ENCODE measurements around the gene STAT5B. TPM values are rescaled to one million over a fixed set of nuclear protein-coding genes. Genes with fewer than 3 reads are reported as not detected.

Gene STAT5B
- total RNA-seq, 4 donors from 2014 or later: 52.7 to 105 (median 57.6) TPM

DNA sequence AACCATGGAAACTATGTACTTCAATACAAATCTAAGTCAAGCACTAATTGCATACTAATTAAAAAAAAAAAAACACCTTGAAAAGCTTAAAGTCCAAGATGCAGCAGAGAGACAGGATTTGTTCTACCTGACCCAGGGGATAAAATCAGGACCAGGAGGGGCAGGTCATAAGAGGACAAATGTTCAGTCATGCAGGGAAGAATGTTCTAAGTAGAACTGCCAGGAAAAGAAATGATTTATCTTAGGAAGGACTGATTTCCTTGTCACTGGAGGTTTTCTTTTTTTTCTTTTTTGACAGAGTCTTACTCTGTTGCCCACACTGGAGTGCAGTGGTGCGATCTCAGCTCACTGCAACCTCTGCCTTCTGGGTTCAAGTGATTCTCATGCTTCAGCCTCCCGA, 72.8 kb downstream of the STAT5B start:
- H3K27me3 ChIP-seq: no peaks in the 10 kb centered on the region
- DNase-seq (ENCODE audit: low spot score in 2 of 2): no peak
- no peak overlapping the region for H3K4me3 ChIP-seq
- WGBS: 89% methylated on average over 2 of the region's 2 CpGs
- peaks cover 88% of the 10 kb centered on the region for H3K36me3 ChIP-seq
- TF ChIP-seq POLR2A (IDR thresholded peaks at IDR 0.05): no peak
- no peak for TF ChIP-seq POLR2AphosphoS5 (IDR thresholded peaks at IDR 0.05)
- no peak for TF ChIP-seq EP300 (IDR thresholded peaks at IDR 0.05)
- TF ChIP-seq CTCF (IDR thresholded peaks at IDR 0.05): no peak
- H3K4me1 ChIP-seq: no peaks in the 10 kb centered on the region
- no peaks in the 10 kb centered on the region for H3K9me3 ChIP-seq
- H3K27ac ChIP-seq: no peak overlapping the region

DNA sequence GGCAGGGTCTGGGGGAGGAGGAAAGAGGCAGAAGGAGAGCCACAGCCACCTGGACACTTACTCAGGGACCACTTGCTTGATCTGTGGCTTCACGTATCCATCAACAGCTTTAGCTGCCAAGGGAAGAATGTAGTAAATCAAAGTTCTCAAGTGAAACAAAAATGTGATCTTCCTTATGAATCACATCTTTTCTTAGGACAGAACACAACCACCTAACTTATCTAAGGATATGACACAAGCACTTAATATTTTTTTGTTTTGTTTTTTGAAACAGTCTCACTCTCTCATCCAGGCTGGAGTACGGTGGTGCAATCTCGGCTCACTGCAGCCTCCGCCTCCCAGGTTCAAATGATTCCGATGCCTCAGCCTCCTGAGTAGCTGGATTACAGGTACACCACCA, 73.5 kb downstream of the STAT5B start:
- 94% methylated on average over 5 of the region's 5 CpGs for WGBS
- TF ChIP-seq POLR2A (IDR thresholded peaks at IDR 0.05): no peak
- no peak for TF ChIP-seq CTCF (IDR thresholded peaks at IDR 0.05)
- TF ChIP-seq POLR2AphosphoS5 (IDR thresholded peaks at IDR 0.05): no peak
- TF ChIP-seq EP300 (IDR thresholded peaks at IDR 0.05): no peak
- no peak overlapping the region for H3K27ac ChIP-seq
- H3K36me3 ChIP-seq: peaks cover 81% of the 10 kb centered on the region
- no peaks in the 10 kb centered on the region for H3K9me3 ChIP-seq
- H3K4me1 ChIP-seq: no peaks in the 10 kb centered on the region
- H3K4me3 ChIP-seq: no peak overlapping the region
- no peak for DNase-seq (ENCODE audit: low spot score in 2 of 2)
- no peaks in the 10 kb centered on the region for H3K27me3 ChIP-seq

DNA sequence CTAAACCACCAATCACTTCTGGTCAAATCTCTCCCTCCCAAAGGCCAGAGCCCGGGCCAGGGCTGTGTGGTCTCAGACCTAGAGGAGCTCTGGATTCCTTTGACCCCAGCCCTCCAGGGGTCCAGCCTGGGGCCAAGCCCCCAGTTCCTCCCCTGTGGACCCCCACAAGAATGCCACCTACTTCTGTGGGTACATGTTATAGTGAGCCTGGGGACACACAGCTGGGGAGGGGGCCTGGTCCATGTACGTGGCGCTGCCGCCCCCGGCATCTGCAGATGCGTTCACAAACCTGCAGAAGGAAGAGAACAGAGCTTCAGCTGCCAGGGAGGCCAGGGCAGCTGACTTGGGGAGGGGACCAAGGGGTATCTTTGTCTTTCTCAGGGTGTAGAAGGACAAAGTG, 74.0 kb downstream of the STAT5B start:
- no peak for DNase-seq (ENCODE audit: low spot score in 2 of 2)
- TF ChIP-seq POLR2A (IDR thresholded peaks at IDR 0.05) (no peak), CTCF (IDR thresholded peaks at IDR 0.05) (no peak), POLR2AphosphoS5 (IDR thresholded peaks at IDR 0.05) (no peak), EP300 (IDR thresholded peaks at IDR 0.05) (no peak)
- no peak overlapping the region for H3K4me3 ChIP-seq
- H3K9me3 ChIP-seq: no peaks in the 10 kb centered on the region
- peaks cover 76% of the 10 kb centered on the region for H3K36me3 ChIP-seq
- H3K27me3 ChIP-seq: no peaks in the 10 kb centered on the region
- H3K4me1 ChIP-seq: no peaks in the 10 kb centered on the region
- no peak overlapping the region for H3K27ac ChIP-seq
- 100% methylated on average over 5 of the region's 6 CpGs for WGBS

DNA sequence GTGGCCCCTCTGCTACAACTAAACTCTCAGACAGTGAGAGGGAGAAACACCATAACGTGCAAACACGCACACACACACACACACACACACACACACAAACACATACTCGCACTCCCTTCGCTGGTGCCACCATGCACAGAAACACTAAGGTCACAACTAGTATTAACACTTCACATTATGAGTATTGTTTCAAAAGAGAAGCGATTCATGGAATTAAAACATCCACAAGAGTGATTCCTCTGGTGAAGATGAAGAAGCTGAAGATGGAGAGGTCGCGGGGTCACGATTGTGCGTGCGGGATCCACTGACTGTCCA, 74.8 kb downstream of the STAT5B start:
- H3K27ac ChIP-seq: no peak overlapping the region

More for the DNA sequence above, 74.8 kb downstream of the STAT5B start:
- WGBS: 88% methylated on average over 10 of the region's 10 CpGs
- no peaks in the 10 kb centered on the region for H3K27me3 ChIP-seq
- no peak overlapping the region for H3K4me3 ChIP-seq
- no peak for TF ChIP-seq POLR2AphosphoS5 (IDR thresholded peaks at IDR 0.05)
- no peak for TF ChIP-seq CTCF (IDR thresholded peaks at IDR 0.05)
- TF ChIP-seq POLR2A (IDR thresholded peaks at IDR 0.05): no peak
- TF ChIP-seq EP300 (IDR thresholded peaks at IDR 0.05): no peak
- peaks cover 68% of the 10 kb centered on the region for H3K36me3 ChIP-seq
- no peaks in the 10 kb centered on the region for H3K4me1 ChIP-seq
- DNase-seq (ENCODE audit: low spot score in 2 of 2): no peak
- H3K9me3 ChIP-seq: no peaks in the 10 kb centered on the region

Data from suprapubic skin (tissue), 4 donors.